Trophoblast cell (in vitro differentiated cells and primary cell): ENCODE data around the gene DZIP3.
"Not testable (repeated sequence)": the region's sequence is repeated elsewhere in the genome, so short reads cannot be mapped to it uniquely, and the experiment has no call there.

Source experiments
- DNase-seq, 2 donors: peaks; one replicate each; pipeline ENCODE4 v3.0.0-alpha.2; 2016
- H2AFZ ChIP-seq: 2 replicates; pipeline ENCODE4 v1.6.1; 2013; ENCODE audit warnings: low read length, moderate library complexity, mild to moderate bottlenecking; ENCODE audit not compliant: insufficient read depth, poor library complexity
- H2AK5ac ChIP-seq: 2 replicates; pipeline ENCODE4 v1.6.1; 2013; ENCODE audit warnings: mild to moderate bottlenecking, low read length
- H2BK120ac ChIP-seq: 2 replicates; pipeline ENCODE4 v1.6.1; 2013; ENCODE audit warnings: low read length, mild to moderate bottlenecking, moderate library complexity; ENCODE audit not compliant: insufficient read depth, poor library complexity
- H2BK12ac ChIP-seq: 2 replicates; pipeline ENCODE4 v1.6.1; 2013; ENCODE audit warnings: mild to moderate bottlenecking, low read length, moderate library complexity
- H2BK5ac ChIP-seq: 2 replicates; pipeline ENCODE4 v1.6.1; 2013; ENCODE audit warnings: low read length, low read depth, moderate library complexity, mild to moderate bottlenecking; ENCODE audit not compliant: poor library complexity
- H3K14ac ChIP-seq: 2 replicates; pipeline ENCODE4 v1.6.1; 2013; ENCODE audit warnings: mild to moderate bottlenecking, low read length
- H3K18ac ChIP-seq: 2 replicates; pipeline ENCODE4 v1.6.1; 2013; ENCODE audit warnings: mild to moderate bottlenecking, low read length
- H3K23ac ChIP-seq: 2 replicates; pipeline ENCODE4 v1.6.1; 2013; ENCODE audit warnings: low read length
- H3K27ac ChIP-seq: 2 replicates; pipeline ENCODE4 v1.5.1; 2013; ENCODE audit warnings: low read depth, mild to moderate bottlenecking, inconsistent platforms, low read length, moderate library complexity
- H3K27me3 ChIP-seq: 2 replicates; pipeline ENCODE4 v1.6.1; 2013; ENCODE audit warnings: inconsistent platforms, mild to moderate bottlenecking, low read length, moderate library complexity; ENCODE audit not compliant: insufficient read depth
- H3K36me3 ChIP-seq, 2 experiments: 1 replicate in 1 of 2; 2 replicates in 1 of 2; pipeline ENCODE4 v1.6.1; 2013; ENCODE audit warnings: low read length in 2 of 2, mild to moderate bottlenecking in 2 of 2, moderate library complexity in 1 of 2; ENCODE audit not compliant: insufficient read depth in 2 of 2, control insufficient read depth in 1 of 2
- H3K4ac ChIP-seq: 2 replicates; pipeline ENCODE4 v1.6.1; 2013; ENCODE audit warnings: low read depth, mild to moderate bottlenecking, low read length, moderate library complexity
- H3K4me1 ChIP-seq, 2 experiments: 1 replicate in 1 of 2; 2 replicates in 1 of 2; pipeline ENCODE4 v1.6.1; 2013; ENCODE audit warnings: low read length in 2 of 2, mild to moderate bottlenecking in 2 of 2, moderate library complexity in 1 of 2; ENCODE audit not compliant: insufficient read depth in 2 of 2, control insufficient read depth in 1 of 2
- H3K4me2 ChIP-seq: 2 replicates; pipeline ENCODE4 v1.6.1; 2013; ENCODE audit warnings: inconsistent platforms, mild to moderate bottlenecking, low read length, moderate library complexity
- H3K4me3 ChIP-seq: 2 replicates; pipeline ENCODE4 v1.5.1; 2013; ENCODE audit warnings: mild to moderate bottlenecking, low read depth, low read length, inconsistent platforms
- H3K79me1 ChIP-seq: one replicate; pipeline ENCODE4 v1.6.1; 2013; ENCODE audit warnings: low read length
- H3K79me2 ChIP-seq: 2 replicates; pipeline ENCODE4 v1.6.1; 2013; ENCODE audit warnings: low read length, mild to moderate bottlenecking; ENCODE audit not compliant: control insufficient read depth, insufficient read depth, poor library complexity
- H3K9ac ChIP-seq: 2 replicates; pipeline ENCODE4 v1.6.1; 2013; ENCODE audit warnings: mild to moderate bottlenecking, low read length
- H3K9me3 ChIP-seq: 2 replicates; pipeline ENCODE4 v1.6.1; 2013; ENCODE audit warnings: low read depth, mild to moderate bottlenecking, control low read depth, inconsistent platforms, low read length; ENCODE audit not compliant: insufficient read depth
- H4K12ac ChIP-seq: 2 replicates; pipeline ENCODE4 v1.6.1; 2013; ENCODE audit warnings: low read depth, mild to moderate bottlenecking, low read length, moderate library complexity
- H4K8ac ChIP-seq: 2 replicates; pipeline ENCODE4 v1.6.1; 2013; ENCODE audit warnings: low read depth, mild to moderate bottlenecking, low read length, moderate library complexity
- H4K91ac ChIP-seq: one replicate; pipeline ENCODE4 v1.6.1; 2013; ENCODE audit warnings: low read depth, mild to moderate bottlenecking, low read length, moderate library complexity
- WGBS: extraction: QIAGEN DNeasy Blood & Tissue Kit; methylation state at CpG from one replicate; pipeline ENCODE4 v1.1.7; 2013; ENCODE audit warnings: missing lambda C conversion rate; ENCODE audit not compliant: insufficient read length, insufficient coverage; ENCODE audit errors: extremely low coverage; 5-methylcytosine and 5-hydroxymethylcytosine counted together

The DZIP3 gene

GRCh38 chr3:108629974-108630373 is 40.5 kb downstream of the DZIP3 start:
- H4K91ac ChIP-seq = no peak overlapping the region
- WGBS = no CpG with 5 or more reads among the region's 1 CpG
- H3K36me3 ChIP-seq = no peaks in the 10 kb centered on the region
- H3K4ac ChIP-seq = no peak overlapping the region
- no peak overlapping the region for H3K14ac ChIP-seq
- H3K27me3 ChIP-seq = no peaks in the 10 kb centered on the region
- H3K4me3 ChIP-seq = no peak overlapping the region
- H3K4me2 ChIP-seq = no peak overlapping the region
- no peak overlapping the region for H3K23ac ChIP-seq
- no peak overlapping the region for H2BK120ac ChIP-seq
- no peak overlapping the region for H2AFZ ChIP-seq
- H3K4me1 ChIP-seq = no peaks in the 10 kb centered on the region
- H2AK5ac ChIP-seq = no peak overlapping the region
- H2BK5ac ChIP-seq = no peak overlapping the region
- DNase-seq = no peak
- H3K79me2 ChIP-seq = no peaks in the 10 kb centered on the region
- no peaks in the 10 kb centered on the region for H3K9me3 ChIP-seq
- H2BK12ac ChIP-seq = no peak overlapping the region
- H3K79me1 ChIP-seq = no peaks in the 10 kb centered on the region
- no peak overlapping the region for H3K9ac ChIP-seq
- no peak overlapping the region for H4K8ac ChIP-seq
- H3K18ac ChIP-seq = no peak overlapping the region
- H3K27ac ChIP-seq = no peak overlapping the region
- H4K12ac ChIP-seq = no peak overlapping the region

DNA sequence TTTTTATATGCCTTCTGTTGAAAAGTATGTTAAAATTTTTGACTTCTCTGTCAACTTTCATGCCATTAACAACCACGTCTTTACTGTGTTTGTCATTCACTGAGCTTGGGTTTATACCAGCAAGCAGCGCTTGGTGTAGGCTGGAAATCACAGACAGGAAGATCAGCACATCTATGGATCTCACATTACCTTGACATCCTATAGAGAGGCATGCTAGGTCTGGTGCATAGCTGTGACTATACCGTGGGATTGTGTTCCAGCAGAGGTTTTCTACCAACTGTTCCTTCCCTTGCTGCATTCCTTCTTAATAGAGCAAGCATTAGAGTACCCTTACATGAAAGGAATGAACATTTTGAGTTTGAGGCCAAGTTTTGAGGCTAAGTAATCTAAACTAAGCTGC is 53.0 kb downstream of the DZIP3 start:
- H2AK5ac ChIP-seq = no peak overlapping the region
- no CpG with 5 or more reads among the region's 3 CpGs for WGBS
- no peak overlapping the region for H3K4ac ChIP-seq
- H2AFZ ChIP-seq = no peak overlapping the region
- no peaks in the 10 kb centered on the region for H3K79me2 ChIP-seq
- H3K14ac ChIP-seq = no peak overlapping the region
- no peak for DNase-seq
- no peaks in the 10 kb centered on the region for H3K36me3 ChIP-seq
- no peak overlapping the region for H4K91ac ChIP-seq
- no peak overlapping the region for H3K23ac ChIP-seq
- H3K9me3 ChIP-seq = no peaks in the 10 kb centered on the region
- H4K12ac ChIP-seq = no peak overlapping the region
- H2BK120ac ChIP-seq = no peak overlapping the region
- H2BK12ac ChIP-seq = no peak overlapping the region
- no peaks in the 10 kb centered on the region for H3K4me1 ChIP-seq
- no peak overlapping the region for H3K4me2 ChIP-seq
- no peak overlapping the region for H3K27ac ChIP-seq
- H3K27me3 ChIP-seq = no peaks in the 10 kb centered on the region
- no peaks in the 10 kb centered on the region for H3K79me1 ChIP-seq
- no peak overlapping the region for H2BK5ac ChIP-seq
- no peak overlapping the region for H4K8ac ChIP-seq
- H3K4me3 ChIP-seq = no peak overlapping the region
- H3K18ac ChIP-seq = no peak overlapping the region
- H3K9ac ChIP-seq = no peak overlapping the region

DNA sequence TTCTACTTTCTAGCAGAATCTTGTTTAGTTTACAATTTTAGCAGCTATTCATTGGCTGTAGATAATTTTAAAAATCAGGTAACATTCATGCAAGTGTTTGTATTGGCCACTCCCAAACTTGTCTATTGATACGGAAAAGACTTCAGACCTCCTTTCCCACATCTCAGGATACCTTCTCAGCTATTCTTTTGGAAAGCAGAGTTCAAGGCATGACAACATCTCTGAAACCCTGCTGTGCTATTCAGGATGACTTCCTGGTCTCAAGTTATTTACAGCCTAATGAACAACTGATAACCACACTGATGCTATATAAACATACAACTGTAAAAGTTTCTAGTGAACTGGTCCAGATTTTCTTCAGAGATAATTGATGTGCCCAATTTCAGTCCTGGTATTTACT is 55.8 kb downstream of the DZIP3 start:
- no peak overlapping the region for H3K9ac ChIP-seq
- no peak overlapping the region for H4K8ac ChIP-seq
- H3K27ac ChIP-seq = no peak overlapping the region
- WGBS = no CpG with 5 or more reads among the region's 1 CpG
- H4K12ac ChIP-seq = no peak overlapping the region
- no peak overlapping the region for H3K18ac ChIP-seq
- no peaks in the 10 kb centered on the region for H3K27me3 ChIP-seq
- no peak overlapping the region for H2BK5ac ChIP-seq
- H3K79me1 ChIP-seq = no peaks in the 10 kb centered on the region
- no peak overlapping the region for H2AK5ac ChIP-seq
- H3K9me3 ChIP-seq = no peaks in the 10 kb centered on the region
- no peak overlapping the region for H2BK120ac ChIP-seq
- no peak overlapping the region for H4K91ac ChIP-seq
- no peaks in the 10 kb centered on the region for H3K79me2 ChIP-seq
- H3K4me1 ChIP-seq = no peaks in the 10 kb centered on the region
- H2AFZ ChIP-seq = no peak overlapping the region
- no peak overlapping the region for H3K4me3 ChIP-seq
- no peak for DNase-seq
- no peak overlapping the region for H3K23ac ChIP-seq
- H3K4ac ChIP-seq = no peak overlapping the region
- H3K4me2 ChIP-seq = no peak overlapping the region
- H2BK12ac ChIP-seq = no peak overlapping the region
- no peaks in the 10 kb centered on the region for H3K36me3 ChIP-seq
- no peak overlapping the region for H3K14ac ChIP-seq

DNA sequence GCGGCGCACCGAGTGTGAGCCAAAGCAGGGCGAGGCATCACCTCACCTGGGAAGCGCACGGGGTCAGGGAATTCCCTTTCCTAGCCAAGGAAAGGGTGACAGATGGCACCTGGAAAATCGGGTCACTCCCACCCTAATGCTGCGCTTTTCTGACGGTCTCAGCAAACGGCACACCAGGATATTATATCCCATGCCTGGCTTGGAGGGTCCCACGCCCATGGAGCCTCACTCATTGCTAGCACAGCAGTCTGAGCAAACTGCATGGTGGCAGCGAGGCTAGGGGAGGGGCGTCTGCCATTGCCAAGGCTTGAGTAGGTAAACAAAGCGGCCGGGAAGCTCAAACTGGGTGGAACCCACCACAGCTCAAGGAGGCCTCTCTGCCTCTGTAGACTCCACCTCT is 66.1 kb downstream of the DZIP3 start:
- not testable (repeated sequence) for H3K4me1 ChIP-seq, H2BK120ac ChIP-seq, H4K91ac ChIP-seq, H3K27me3 ChIP-seq, H3K18ac ChIP-seq, H3K9ac ChIP-seq, H3K27ac ChIP-seq, DNase-seq, H3K14ac ChIP-seq, H2AK5ac ChIP-seq, H3K23ac ChIP-seq, H2AFZ ChIP-seq, H3K9me3 ChIP-seq, H3K36me3 ChIP-seq, H4K12ac ChIP-seq, H3K4me3 ChIP-seq, H2BK5ac ChIP-seq, H4K8ac ChIP-seq, H3K79me2 ChIP-seq, H2BK12ac ChIP-seq, H3K4me2 ChIP-seq, H3K79me1 ChIP-seq, H3K4ac ChIP-seq
- WGBS = no CpG with 5 or more reads among the region's 15 CpGs
